ENCODE results near the gene PUS7.

The PUS7 gene

DNA sequence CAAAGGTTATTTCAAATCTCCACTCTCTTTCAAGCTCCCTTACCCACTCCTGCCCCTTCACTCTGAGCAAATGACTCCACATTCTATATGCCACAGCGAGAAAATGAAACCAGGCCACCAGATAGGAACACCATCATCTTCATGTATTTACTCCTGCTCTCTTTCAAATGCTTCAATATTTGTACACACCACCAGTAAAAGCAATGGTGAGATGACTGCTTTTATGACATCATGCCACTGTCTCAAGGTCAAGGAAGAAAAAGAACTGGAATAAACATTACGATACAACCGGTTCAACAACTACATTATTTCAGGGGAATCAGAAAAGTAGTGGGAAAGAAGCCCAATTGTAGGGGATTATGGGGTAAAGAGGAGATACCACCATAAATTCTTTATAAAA lies 32.7 kb downstream of the PUS7 start:
- Histone ChIP-seq H3K36me3 (ENCODE audit: control insufficient read depth, insufficient read depth, low read length) (no peaks in the 10 kb centered on the region), H3K27me3 (ENCODE audit: control insufficient read depth, insufficient read depth, low read length) (no peaks in the 10 kb centered on the region)

DNA sequence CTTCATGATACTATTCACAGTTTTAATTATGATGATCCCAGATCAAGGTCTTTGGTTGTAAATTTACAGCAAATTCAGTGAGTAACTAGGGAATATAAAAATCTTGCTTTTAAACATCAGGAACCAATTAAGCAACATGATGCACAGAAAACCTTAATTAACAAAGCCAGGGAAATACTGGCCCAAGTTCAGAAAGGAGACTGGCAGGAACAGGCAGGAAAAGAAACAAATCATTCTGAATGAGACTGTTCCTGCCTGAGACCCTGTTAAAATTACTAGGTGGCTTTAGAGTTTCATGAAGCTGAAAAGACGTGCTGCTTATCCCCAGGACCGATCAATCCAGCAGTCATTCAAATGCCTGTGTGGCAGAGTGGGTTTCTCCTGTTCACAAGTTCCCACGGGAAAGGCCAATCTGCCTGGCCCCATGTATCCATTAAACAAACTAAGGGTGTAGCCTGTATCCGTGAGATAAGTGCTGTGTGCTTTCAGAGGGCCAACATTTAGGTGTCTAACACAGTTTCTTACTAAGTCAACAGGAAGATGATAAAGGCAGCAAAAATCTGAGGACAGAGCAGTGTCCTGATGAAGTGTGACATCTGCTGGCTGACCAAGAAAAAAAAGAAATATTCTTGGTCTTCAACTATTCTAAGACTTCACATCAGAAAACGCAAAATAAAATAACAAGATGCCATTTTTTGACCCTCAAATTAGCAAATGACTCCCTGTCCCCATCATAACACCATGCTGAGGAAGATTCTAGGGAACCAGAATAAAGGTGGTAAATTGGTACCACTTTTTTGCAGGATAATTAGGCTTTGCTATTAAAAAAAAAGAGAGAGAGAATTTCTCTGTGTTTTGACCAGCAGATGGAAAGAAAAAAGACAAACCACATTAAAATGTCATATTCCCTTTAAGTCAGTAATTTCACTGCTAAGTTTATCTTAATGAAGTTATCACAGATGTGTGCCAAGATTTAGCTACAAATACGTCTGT lies 34.2 kb downstream of the PUS7 start:
- no peak overlapping the region for H3K9ac ChIP-seq (ENCODE audit: low read length)
- H3K4me1 ChIP-seq (ENCODE audit: control insufficient read depth, insufficient read depth, low read length): no peaks in the 10 kb centered on the region
- no peaks in the 10 kb centered on the region for H3K36me3 ChIP-seq (ENCODE audit: control insufficient read depth, insufficient read depth, low read length)
- no peak overlapping the region for H3K27ac ChIP-seq (ENCODE audit: low read depth, low read length)
- H3K4me3 ChIP-seq (ENCODE audit: low read length): no peak overlapping the region
- H3K27me3 ChIP-seq (ENCODE audit: control insufficient read depth, insufficient read depth, low read length): no peaks in the 10 kb centered on the region

More for the DNA sequence above, 32.7 kb downstream of the PUS7 start:
- Histone ChIP-seq H3K9ac (ENCODE audit: low read length) (no peak overlapping the region), H3K27ac (ENCODE audit: low read depth, low read length) (no peak overlapping the region), H3K4me1 (ENCODE audit: control insufficient read depth, insufficient read depth, low read length) (peaks cover 7% of the 10 kb centered on the region), H3K4me3 (ENCODE audit: low read length) (no peak overlapping the region)

DNA sequence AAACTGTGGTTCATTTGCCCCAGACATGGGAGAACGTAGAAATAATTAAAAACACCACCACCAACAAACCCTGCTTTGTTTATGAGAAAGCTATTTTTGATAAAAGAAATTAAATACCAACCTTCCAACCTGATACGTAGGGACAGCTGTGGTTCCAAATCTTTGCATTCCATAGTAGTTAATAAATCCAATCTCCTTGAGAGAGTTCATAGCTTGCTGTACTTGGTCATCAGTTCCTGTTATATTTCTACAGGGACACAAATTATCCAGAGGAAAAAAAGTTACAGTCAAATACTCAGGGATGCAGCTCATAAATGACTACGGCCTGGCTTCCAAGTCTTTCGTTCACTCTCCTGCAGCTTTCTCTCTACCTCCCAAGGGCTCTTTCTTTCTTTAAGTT lies 41.1 kb downstream of the PUS7 start:
- Histone ChIP-seq H3K27ac (ENCODE audit: low read depth, low read length) (no peak overlapping the region), H3K4me3 (ENCODE audit: low read length) (no peak overlapping the region), H3K36me3 (ENCODE audit: control insufficient read depth, insufficient read depth, low read length) (no peaks in the 10 kb centered on the region), H3K4me1 (ENCODE audit: control insufficient read depth, insufficient read depth, low read length) (no peaks in the 10 kb centered on the region), H3K27me3 (ENCODE audit: control insufficient read depth, insufficient read depth, low read length) (no peaks in the 10 kb centered on the region), H3K9ac (ENCODE audit: low read length) (no peak overlapping the region)

DNA sequence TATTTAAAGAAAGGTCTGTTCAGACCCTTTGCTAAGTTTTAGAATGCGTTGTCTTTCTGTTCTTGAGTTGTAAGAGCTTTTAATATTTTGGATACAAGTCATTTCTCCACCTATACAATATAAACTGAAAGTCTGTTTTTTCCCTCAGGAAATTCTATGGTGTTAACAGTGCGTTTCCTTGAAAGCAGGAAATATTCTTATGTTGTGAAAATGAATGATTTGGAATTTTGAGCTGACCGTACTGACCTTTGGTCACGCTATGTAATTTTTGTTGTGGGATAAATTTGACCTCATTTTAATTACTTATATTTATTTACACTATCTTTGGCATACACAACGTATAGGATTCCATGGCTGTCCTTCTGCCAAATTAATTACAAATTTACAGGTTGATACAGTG lies 43.5 kb downstream of the PUS7 start:
- H3K27me3 ChIP-seq (ENCODE audit: control insufficient read depth, insufficient read depth, low read length): no peaks in the 10 kb centered on the region
- no peaks in the 10 kb centered on the region for H3K36me3 ChIP-seq (ENCODE audit: control insufficient read depth, insufficient read depth, low read length)
- no peaks in the 10 kb centered on the region for H3K4me1 ChIP-seq (ENCODE audit: control insufficient read depth, insufficient read depth, low read length)
- H3K9ac ChIP-seq (ENCODE audit: low read length): no peak overlapping the region
- H3K27ac ChIP-seq (ENCODE audit: low read depth, low read length): no peak overlapping the region
- no peak overlapping the region for H3K4me3 ChIP-seq (ENCODE audit: low read length)

DNA sequence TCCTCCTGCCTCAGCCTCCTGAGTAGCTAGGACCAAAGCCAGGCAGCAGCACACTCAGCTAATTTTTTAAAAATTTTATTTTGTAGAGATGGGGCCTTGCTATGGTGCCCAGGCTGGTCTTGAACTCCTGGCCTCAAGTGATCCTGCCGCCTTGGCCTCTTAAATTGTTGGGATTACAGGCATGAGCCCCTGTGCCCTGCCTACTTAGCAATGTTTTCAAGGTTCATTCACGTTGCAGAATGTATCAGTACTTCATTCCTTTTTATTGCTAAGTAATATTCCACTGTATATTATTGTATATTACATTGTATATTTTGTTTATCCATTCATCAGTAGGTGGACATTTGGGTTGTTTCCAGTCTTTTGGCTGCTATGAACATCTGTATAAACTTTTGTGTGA lies 44.2 kb downstream of the PUS7 start:
- Histone ChIP-seq H3K4me3 (ENCODE audit: low read length) (no peak overlapping the region), H3K27ac (ENCODE audit: low read depth, low read length) (no peak overlapping the region), H3K36me3 (ENCODE audit: control insufficient read depth, insufficient read depth, low read length) (no peaks in the 10 kb centered on the region), H3K4me1 (ENCODE audit: control insufficient read depth, insufficient read depth, low read length) (no peaks in the 10 kb centered on the region), H3K27me3 (ENCODE audit: control insufficient read depth, insufficient read depth, low read length) (no peaks in the 10 kb centered on the region), H3K9ac (ENCODE audit: low read length) (no peak overlapping the region)

DNA sequence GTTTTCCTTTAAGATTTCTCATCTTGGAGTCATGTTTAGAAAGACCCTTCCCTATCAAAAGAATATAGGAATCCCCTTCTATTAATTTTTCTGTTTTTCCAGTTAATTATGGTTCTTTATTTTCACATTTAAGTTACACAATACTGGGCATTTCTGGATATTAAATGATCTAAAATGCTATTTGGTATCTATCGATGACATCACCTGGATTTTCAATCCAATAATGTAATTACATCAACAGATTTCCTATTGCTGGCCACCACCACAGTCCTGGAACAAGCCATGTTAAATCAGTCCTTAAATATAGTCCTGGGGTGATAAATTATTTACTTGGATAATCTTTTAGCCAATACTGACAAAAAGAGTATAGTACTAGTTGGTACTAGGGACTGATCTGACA lies 48.0 kb downstream of the PUS7 start:
- no peak overlapping the region for H3K9ac ChIP-seq (ENCODE audit: low read length)
- no peak overlapping the region for H3K4me3 ChIP-seq (ENCODE audit: low read length)
- H3K36me3 ChIP-seq (ENCODE audit: control insufficient read depth, insufficient read depth, low read length): no peaks in the 10 kb centered on the region
- H3K4me1 ChIP-seq (ENCODE audit: control insufficient read depth, insufficient read depth, low read length): no peaks in the 10 kb centered on the region
- no peaks in the 10 kb centered on the region for H3K27me3 ChIP-seq (ENCODE audit: control insufficient read depth, insufficient read depth, low read length)
- H3K27ac ChIP-seq (ENCODE audit: low read depth, low read length): no peak overlapping the region

DNA sequence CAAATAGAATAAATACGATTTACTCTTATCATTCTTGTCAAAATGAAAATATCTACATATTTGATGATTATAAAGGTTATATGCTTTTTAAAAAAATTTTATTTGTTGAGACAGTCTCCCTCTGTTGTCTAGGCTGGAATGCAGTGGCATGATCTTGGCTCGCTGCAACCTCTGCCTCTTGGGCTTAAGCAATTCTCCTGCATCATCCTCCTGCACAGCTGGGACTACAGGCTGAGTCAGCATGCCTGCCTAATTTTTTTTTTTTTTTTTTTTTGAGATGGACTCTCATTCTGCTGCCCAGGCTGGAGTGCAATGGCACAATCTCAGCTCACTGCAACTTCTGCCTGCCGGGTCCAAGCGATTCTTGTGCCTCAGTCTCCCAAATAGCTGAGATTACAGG lies 48.9 kb downstream of the PUS7 start:
- H3K27me3 ChIP-seq (ENCODE audit: control insufficient read depth, insufficient read depth, low read length): no peaks in the 10 kb centered on the region
- H3K27ac ChIP-seq (ENCODE audit: low read depth, low read length): no peak overlapping the region
- H3K36me3 ChIP-seq (ENCODE audit: control insufficient read depth, insufficient read depth, low read length): no peaks in the 10 kb centered on the region
- H3K4me1 ChIP-seq (ENCODE audit: control insufficient read depth, insufficient read depth, low read length): no peaks in the 10 kb centered on the region
- no peak overlapping the region for H3K9ac ChIP-seq (ENCODE audit: low read length)
- no peak overlapping the region for H3K4me3 ChIP-seq (ENCODE audit: low read length)

DNA sequence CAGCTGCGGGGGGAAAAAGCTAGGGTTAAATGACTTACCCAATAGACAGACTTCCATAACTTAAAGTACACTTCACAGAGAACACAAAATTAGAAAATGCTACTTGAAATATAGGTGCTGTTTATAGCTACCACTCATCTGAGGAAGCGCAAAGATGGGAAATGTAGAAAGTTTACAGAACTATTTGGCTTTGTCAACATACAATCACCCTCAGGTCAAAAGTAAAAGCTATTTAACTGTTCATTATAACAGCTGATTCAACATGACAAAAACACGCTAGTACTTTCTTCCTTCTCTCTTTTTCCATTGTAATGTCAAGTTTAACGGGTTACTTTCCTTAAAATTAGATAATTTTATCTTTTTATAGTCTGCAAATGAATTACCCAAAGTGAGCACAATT lies 51.2 kb downstream of the PUS7 start:
- Histone ChIP-seq H3K9ac (ENCODE audit: low read length) (no peak overlapping the region), H3K36me3 (ENCODE audit: control insufficient read depth, insufficient read depth, low read length) (no peaks in the 10 kb centered on the region), H3K4me3 (ENCODE audit: low read length) (no peak overlapping the region), H3K27me3 (ENCODE audit: control insufficient read depth, insufficient read depth, low read length) (no peaks in the 10 kb centered on the region), H3K4me1 (ENCODE audit: control insufficient read depth, insufficient read depth, low read length) (no peaks in the 10 kb centered on the region), H3K27ac (ENCODE audit: low read depth, low read length) (no peak overlapping the region)

DNA sequence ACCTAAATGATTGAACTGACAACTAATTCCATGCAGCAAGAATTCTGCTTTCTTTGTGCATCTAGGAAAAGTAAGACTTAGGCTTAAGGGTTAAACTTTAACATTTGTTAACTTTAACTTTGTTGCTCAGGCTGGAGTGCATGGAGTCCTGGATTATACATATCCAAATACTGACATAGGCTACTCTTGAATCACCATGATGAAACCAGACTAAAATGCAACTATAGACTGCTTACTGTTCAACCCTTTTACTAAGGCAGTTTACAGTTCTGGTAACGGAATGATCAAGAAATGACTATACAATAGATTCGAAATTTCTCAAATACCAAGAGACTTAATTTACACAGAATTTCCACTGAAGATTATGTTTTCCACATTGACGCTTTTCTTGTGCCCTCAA lies 52.0 kb downstream of the PUS7 start:
- Histone ChIP-seq H3K9ac (ENCODE audit: low read length) (no peak overlapping the region), H3K4me1 (ENCODE audit: control insufficient read depth, insufficient read depth, low read length) (no peaks in the 10 kb centered on the region), H3K4me3 (ENCODE audit: low read length) (no peak overlapping the region), H3K27me3 (ENCODE audit: control insufficient read depth, insufficient read depth, low read length) (no peaks in the 10 kb centered on the region), H3K36me3 (ENCODE audit: control insufficient read depth, insufficient read depth, low read length) (no peaks in the 10 kb centered on the region), H3K27ac (ENCODE audit: low read depth, low read length) (no peak overlapping the region)

DNA sequence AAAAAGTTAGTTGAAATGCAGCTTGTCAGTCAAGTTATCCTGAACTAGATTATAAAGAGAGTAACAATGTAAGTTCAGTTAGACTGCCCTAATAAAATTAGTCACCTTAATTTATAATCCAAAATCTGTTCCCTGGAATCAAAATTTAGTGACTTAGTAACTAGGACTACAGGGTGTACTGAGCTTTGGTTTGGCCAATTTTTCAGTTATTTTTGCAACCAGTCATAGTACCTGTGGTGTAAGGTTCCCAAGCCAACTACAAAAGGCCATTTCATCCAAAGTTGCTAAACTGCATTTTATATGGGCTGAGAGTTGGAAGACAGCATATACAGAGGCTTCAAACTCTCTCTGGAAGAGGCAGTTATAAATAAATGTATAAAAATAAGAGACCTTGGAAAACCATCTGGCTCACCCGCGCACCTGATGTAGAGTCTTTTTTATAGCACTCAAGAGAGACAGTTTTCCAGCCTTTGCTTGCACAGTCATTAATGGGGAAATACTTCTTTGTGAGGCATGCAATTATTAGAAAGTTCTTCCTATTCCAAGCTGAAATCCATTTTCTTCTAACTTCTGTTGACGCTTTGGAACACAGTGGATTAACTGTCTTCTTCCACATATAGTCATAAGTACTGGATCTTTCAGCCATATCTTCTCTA lies 59.2 kb downstream of the PUS7 start:
- Histone ChIP-seq H3K27ac (ENCODE audit: low read depth, low read length) (no peak overlapping the region), H3K4me1 (ENCODE audit: control insufficient read depth, insufficient read depth, low read length) (no peaks in the 10 kb centered on the region), H3K9ac (ENCODE audit: low read length) (no peak overlapping the region), H3K4me3 (ENCODE audit: low read length) (no peak overlapping the region), H3K27me3 (ENCODE audit: control insufficient read depth, insufficient read depth, low read length) (no peaks in the 10 kb centered on the region), H3K36me3 (ENCODE audit: control insufficient read depth, insufficient read depth, low read length) (no peaks in the 10 kb centered on the region)

DNA sequence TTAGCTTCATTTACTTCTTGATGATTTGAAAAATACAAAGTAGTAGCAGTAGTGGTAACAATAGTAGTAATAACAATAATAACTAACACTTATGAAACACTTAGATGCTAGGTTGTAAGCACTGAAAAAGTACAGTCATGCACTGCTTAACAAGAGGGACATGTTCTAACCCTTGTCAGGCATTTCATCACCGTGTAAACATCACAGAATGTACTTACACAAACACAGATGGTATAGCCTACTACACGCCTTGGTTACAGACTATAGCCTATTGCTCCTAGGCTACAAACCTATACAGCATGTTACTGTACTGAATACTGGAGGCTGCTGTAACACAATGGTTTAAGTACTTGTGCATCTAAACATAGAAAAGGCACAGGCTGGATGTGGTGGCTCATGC lies 60.6 kb downstream of the PUS7 start:
- H3K9ac ChIP-seq (ENCODE audit: low read length): no peak overlapping the region
- no peaks in the 10 kb centered on the region for H3K4me1 ChIP-seq (ENCODE audit: control insufficient read depth, insufficient read depth, low read length)
- no peak overlapping the region for H3K4me3 ChIP-seq (ENCODE audit: low read length)
- no peaks in the 10 kb centered on the region for H3K36me3 ChIP-seq (ENCODE audit: control insufficient read depth, insufficient read depth, low read length)
- no peak overlapping the region for H3K27ac ChIP-seq (ENCODE audit: low read depth, low read length)
- no peaks in the 10 kb centered on the region for H3K27me3 ChIP-seq (ENCODE audit: control insufficient read depth, insufficient read depth, low read length)

DNA sequence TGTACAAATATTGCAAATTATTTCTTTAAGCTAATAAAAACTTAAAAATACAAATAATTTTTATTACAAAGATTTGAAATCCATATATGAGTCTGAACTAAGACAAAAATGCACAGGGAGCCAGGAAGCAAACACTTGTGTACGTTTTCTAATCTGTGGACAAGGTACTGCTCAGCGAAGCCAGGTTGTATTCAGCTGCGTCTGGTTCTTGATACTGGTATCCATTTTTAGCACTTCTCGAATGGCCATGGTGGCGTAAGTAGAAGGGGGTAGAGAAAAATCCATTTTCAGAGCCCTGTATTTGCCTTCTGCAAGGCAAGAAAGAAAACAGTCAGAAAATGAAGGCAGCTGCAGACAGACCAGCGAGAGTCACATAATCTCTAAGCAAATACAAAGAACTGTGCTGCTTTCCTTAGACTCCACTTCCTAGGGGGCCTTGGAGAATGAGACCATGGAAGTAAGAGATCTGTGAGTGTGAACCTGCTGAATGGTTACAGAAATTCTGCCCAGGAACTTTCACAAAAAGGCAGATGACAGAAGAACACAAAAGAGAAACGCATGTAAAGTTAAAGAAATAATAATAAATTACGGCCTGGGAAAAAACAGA lies 64.3 kb downstream of the PUS7 start:
- Histone ChIP-seq H3K27me3 (ENCODE audit: control insufficient read depth, insufficient read depth, low read length) (no peaks in the 10 kb centered on the region), H3K36me3 (ENCODE audit: control insufficient read depth, insufficient read depth, low read length) (no peaks in the 10 kb centered on the region), H3K27ac (ENCODE audit: low read depth, low read length) (no peak overlapping the region), H3K4me1 (ENCODE audit: control insufficient read depth, insufficient read depth, low read length) (no peaks in the 10 kb centered on the region), H3K4me3 (ENCODE audit: low read length) (no peak overlapping the region), H3K9ac (ENCODE audit: low read length) (no peak overlapping the region)

All from rectal smooth muscle tissue (tissue), 1 donor.